ENCODE measurements around the gene ZNF414. TPM values are rescaled to one million over a fixed set of nuclear protein-coding genes. Genes with fewer than 3 reads are reported as not detected.
"Not testable (repeated sequence)": the region's sequence is repeated elsewhere in the genome, so short reads cannot be mapped to it uniquely, and the experiment has no call there.

ZNF414 gene
- total and polyA plus RNA-seq, 2 experiments from 2014 or later, result 27.4 to 45.0 TPM

DNA sequence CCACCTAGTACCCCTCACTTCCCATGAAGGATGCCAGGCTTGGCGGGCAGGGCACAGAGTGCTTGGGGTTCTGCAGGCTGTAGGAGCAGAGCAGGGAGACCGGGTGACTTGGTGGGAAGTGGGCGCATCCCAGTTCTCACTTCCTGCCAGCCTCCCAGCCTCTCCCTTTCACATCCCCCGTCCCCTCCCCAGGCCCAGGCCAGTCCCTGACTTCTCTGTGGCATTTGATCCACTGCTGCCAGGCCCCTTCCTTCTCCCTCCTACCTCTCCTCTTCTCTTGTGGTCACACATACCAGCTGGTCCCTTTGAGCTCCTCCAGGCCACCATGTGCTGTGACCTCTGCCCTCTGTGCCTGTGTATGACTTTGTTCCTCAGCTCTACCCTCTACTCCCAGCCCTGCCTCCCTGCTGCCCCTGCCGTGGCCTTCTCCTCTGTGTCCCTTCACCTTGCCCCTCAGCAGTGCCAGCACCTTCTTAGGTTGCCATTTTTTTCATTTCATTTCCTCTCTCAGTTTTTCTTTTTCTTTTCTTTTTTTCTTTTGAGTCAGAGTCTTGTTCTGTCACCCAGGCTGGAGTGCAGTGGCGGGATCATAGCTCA is 43.8 kb upstream of the ZNF414 start (continued):
- TF ChIP-seq, protein P1, sequence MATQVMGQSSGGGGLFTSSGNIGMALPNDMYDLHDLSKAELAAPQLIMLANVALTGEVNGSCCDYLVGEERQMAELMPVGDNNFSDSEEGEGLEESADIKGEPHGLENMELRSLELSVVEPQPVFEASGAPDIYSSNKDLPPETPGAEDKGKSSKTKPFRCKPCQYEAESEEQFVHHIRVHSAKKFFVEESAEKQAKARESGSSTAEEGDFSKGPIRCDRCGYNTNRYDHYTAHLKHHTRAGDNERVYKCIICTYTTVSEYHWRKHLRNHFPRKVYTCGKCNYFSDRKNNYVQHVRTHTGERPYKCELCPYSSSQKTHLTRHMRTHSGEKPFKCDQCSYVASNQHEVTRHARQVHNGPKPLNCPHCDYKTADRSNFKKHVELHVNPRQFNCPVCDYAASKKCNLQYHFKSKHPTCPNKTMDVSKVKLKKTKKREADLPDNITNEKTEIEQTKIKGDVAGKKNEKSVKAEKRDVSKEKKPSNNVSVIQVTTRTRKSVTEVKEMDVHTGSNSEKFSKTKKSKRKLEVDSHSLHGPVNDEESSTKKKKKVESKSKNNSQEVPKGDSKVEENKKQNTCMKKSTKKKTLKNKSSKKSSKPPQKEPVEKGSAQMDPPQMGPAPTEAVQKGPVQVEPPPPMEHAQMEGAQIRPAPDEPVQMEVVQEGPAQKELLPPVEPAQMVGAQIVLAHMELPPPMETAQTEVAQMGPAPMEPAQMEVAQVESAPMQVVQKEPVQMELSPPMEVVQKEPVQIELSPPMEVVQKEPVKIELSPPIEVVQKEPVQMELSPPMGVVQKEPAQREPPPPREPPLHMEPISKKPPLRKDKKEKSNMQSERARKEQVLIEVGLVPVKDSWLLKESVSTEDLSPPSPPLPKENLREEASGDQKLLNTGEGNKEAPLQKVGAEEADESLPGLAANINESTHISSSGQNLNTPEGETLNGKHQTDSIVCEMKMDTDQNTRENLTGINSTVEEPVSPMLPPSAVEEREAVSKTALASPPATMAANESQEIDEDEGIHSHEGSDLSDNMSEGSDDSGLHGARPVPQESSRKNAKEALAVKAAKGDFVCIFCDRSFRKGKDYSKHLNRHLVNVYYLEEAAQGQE (IDR thresholded peaks at IDR 0.05; ENCODE audit: unreplicated experiment), result no peak
- TF ChIP-seq EZH2 (IDR thresholded peaks at IDR 0.05; ENCODE audit: low read depth, unreplicated experiment), result no peak
- no peak for TF ChIP-seq POLR2AphosphoS5 (IDR thresholded peaks at IDR 0.05; ENCODE audit: low read depth)

DNA sequence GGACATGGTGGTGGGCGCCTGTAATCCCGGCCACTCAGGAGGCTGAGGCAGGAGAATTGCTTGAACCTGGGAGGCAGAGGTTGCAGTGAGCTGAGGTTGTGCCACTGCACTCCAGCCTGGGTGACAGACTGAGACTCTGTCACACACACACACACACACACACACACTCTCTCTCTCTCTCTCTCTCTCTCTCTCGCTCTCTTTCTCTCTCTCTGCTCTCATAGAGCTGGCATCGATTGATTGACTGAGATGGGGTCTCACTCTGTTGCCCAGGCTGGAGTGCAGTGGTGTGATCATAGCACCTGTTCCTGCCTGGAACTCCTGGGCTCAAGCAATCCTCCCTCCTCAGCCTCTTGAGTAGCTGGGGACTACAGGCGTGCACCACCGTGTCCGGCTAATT is 39.8 kb upstream of the ZNF414 start:
- H3K4me1 Mint-ChIP-seq, H3K9me3 Mint-ChIP-seq: not testable (repeated sequence)

DNA sequence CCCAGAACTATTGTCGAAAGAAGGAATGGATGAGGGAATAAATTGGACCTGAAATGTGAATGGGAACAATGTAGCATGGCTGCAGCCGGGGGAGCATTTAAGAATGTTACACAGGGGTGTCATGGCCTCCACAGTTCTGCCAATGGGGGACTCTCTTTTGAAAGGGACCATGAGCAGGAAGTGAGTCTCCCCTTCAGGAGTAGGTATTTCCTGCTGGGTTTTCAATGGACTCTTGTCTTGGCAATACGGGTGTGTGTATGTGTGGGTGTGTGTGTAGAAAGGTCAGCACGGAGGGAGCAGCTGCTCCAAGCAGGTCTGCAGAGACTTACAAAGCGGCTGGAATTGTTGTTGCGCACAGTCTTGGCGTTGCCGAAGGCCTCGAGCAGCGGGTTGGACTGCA is 38.8 kb upstream of the ZNF414 start:
- Histone ChIP-seq H3K4me1 (ENCODE audit: insufficient read depth) (no peaks in the 10 kb centered on the region), H3K27me3 (ENCODE audit: insufficient read depth) (no peaks in the 10 kb centered on the region), H3K27ac (ENCODE audit: low read depth) (no peak overlapping the region), H4K20me1 (replicated peaks; ENCODE audit: insufficient read depth) (no peaks in the 10 kb centered on the region), H3K9me2 (ENCODE audit: insufficient read depth) (peaks cover 3% of the 10 kb centered on the region; the same call in 1 of the 2 replicates), H3K36me3 (ENCODE audit: insufficient read depth) (no peaks in the 10 kb centered on the region), H3F3A (replicated peaks; ENCODE audit: low read depth) (peaks cover 5% of the 10 kb centered on the region; the same call in 1 of the 2 replicates), H3K79me2 (replicated peaks; ENCODE audit: insufficient read depth) (no peaks in the 10 kb centered on the region), H3K4me2 (no peak overlapping the region), H3K4me3 (no peak overlapping the region), H2AFZ (no peak overlapping the region)
- peak overlapping the region; percentile 33 for H3K4me3 Mint-ChIP-seq
- H3K27me3 Mint-ChIP-seq (ENCODE audit: insufficient read depth, low read depth, poor library complexity), result peaks cover 12% of the 10 kb centered on the region
- H3K27ac Mint-ChIP-seq, result no peak overlapping the region
- no peaks in the 10 kb centered on the region; the same call in 1 of the 3 replicates for H3K9me3 Mint-ChIP-seq
- ATAC-seq (peak; percentile 92), DNase-seq (ENCODE audit: low spot score) (peak; percentile 89)
- H3K4me1 Mint-ChIP-seq, result peaks cover 3% of the 10 kb centered on the region; the same call in 1 of the 3 replicates
- H3K36me3 Mint-ChIP-seq (ENCODE audit: low read depth), result peaks cover 5% of the 10 kb centered on the region; the same call in 1 of the 3 replicates
- TF ChIP-seq ZNF331 (CRISPR knock-in tag; IDR thresholded peaks at IDR 0.05; ENCODE audit: low read depth), result no peak
- peak; percentile 55 for TF ChIP-seq CREB1 (CRISPR knock-in tag; IDR thresholded peaks at IDR 0.05; ENCODE audit: low read depth)
- TF ChIP-seq EZH2phosphoT487 (IDR thresholded peaks at IDR 0.05; ENCODE audit: unreplicated experiment), result no peak
- TF ChIP-seq, protein P2, sequence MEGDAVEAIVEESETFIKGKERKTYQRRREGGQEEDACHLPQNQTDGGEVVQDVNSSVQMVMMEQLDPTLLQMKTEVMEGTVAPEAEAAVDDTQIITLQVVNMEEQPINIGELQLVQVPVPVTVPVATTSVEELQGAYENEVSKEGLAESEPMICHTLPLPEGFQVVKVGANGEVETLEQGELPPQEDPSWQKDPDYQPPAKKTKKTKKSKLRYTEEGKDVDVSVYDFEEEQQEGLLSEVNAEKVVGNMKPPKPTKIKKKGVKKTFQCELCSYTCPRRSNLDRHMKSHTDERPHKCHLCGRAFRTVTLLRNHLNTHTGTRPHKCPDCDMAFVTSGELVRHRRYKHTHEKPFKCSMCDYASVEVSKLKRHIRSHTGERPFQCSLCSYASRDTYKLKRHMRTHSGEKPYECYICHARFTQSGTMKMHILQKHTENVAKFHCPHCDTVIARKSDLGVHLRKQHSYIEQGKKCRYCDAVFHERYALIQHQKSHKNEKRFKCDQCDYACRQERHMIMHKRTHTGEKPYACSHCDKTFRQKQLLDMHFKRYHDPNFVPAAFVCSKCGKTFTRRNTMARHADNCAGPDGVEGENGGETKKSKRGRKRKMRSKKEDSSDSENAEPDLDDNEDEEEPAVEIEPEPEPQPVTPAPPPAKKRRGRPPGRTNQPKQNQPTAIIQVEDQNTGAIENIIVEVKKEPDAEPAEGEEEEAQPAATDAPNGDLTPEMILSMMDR (conservative IDR thresholded peaks at IDR 0.05; ENCODE audit: low read depth in 2 of 2), result no peak
- TF ChIP-seq, protein P3, sequence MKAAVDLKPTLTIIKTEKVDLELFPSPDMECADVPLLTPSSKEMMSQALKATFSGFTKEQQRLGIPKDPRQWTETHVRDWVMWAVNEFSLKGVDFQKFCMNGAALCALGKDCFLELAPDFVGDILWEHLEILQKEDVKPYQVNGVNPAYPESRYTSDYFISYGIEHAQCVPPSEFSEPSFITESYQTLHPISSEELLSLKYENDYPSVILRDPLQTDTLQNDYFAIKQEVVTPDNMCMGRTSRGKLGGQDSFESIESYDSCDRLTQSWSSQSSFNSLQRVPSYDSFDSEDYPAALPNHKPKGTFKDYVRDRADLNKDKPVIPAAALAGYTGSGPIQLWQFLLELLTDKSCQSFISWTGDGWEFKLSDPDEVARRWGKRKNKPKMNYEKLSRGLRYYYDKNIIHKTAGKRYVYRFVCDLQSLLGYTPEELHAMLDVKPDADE (IDR thresholded peaks at IDR 0.05), result peak; percentile 90
- TF ChIP-seq NANOG (IDR thresholded peaks at IDR 0.05; ENCODE audit: borderline replicate concordance), result no peak
- TF ChIP-seq ZNF114 (CRISPR knock-in tag; IDR thresholded peaks at IDR 0.05), result peak; percentile 66; the same call in 1 of the 2 replicates

More for the DNA sequence above, 39.8 kb upstream of the ZNF414 start:
- ATAC-seq; H3K79me2 ChIP-seq (replicated peaks; ENCODE audit: insufficient read depth); H3K4me3 Mint-ChIP-seq; H3K9me2 ChIP-seq (ENCODE audit: insufficient read depth); H3K27me3 ChIP-seq (ENCODE audit: insufficient read depth); H3K27ac Mint-ChIP-seq; DNase-seq (ENCODE audit: low spot score); H3K27ac ChIP-seq (ENCODE audit: low read depth); H3F3A ChIP-seq (replicated peaks; ENCODE audit: low read depth); H3K36me3 ChIP-seq (ENCODE audit: insufficient read depth); H4K20me1 ChIP-seq (replicated peaks; ENCODE audit: insufficient read depth); H3K36me3 Mint-ChIP-seq (ENCODE audit: low read depth); H3K4me2 ChIP-seq; H2AFZ ChIP-seq; H3K4me1 ChIP-seq (ENCODE audit: insufficient read depth); H3K4me3 ChIP-seq: not testable (repeated sequence)
- H3K27me3 Mint-ChIP-seq (ENCODE audit: insufficient read depth, low read depth, poor library complexity), result peaks cover 16% of the 10 kb centered on the region
